Fibroblast of lung (primary cell): Measurements from ENCODE around the gene LHFPL2. TPM values are rescaled to one million over a fixed set of nuclear protein-coding genes. Genes with fewer than 3 reads are reported as not detected.

Source experiments
- DNase-seq, 2 donors: peaks; one replicate each; pipeline versions ENCODE4 v3.0.0 to v3.0.0-alpha.2; 2010; ENCODE audit warnings: low read depth in 2 of 2
- H2AFZ ChIP-seq: 2 replicates; pipeline ENCODE4 v1.5.1; 2012; ENCODE audit warnings: low read length, control low read depth, inconsistent platforms
- H3K27ac ChIP-seq: 2 replicates; pipeline ENCODE4 v1.5.1; 2011; ENCODE audit warnings: low read length, control low read depth; ENCODE audit not compliant: insufficient read depth
- H3K27me3 ChIP-seq: 2 replicates; pipeline ENCODE4 v1.5.1; 2011; ENCODE audit warnings: mild to moderate bottlenecking, low read length; ENCODE audit not compliant: control insufficient read depth, insufficient read depth
- H3K36me3 ChIP-seq: 2 replicates; pipeline ENCODE4 v1.5.1; 2011; ENCODE audit warnings: low read length; ENCODE audit not compliant: control insufficient read depth, insufficient read depth
- H3K4me1 ChIP-seq: 2 replicates; pipeline ENCODE4 v1.5.1; 2011; ENCODE audit warnings: low read length; ENCODE audit not compliant: control insufficient read depth, insufficient read depth; ENCODE audit errors: extremely low read depth
- H3K4me2 ChIP-seq: 2 replicates; pipeline ENCODE4 v1.5.1; 2011; ENCODE audit warnings: low read length, control low read depth; ENCODE audit not compliant: insufficient read depth; ENCODE audit errors: extremely low read depth
- H3K4me3 ChIP-seq, 4 experiments: fragments of 200-600 bp in 1 of 4; sonication (generic) in 1 of 4; replicated peaks in 1 of 4; 2 replicates each; pipeline ENCODE4 v1.5.1; 2011 to 2016; ENCODE audit warnings: low read length in 4 of 4, low read depth in 3 of 4, mild to moderate bottlenecking in 3 of 4, control low read depth in 2 of 4, inconsistent platforms in 1 of 4, mixed read lengths in 1 of 4; ENCODE audit not compliant: insufficient read depth in 1 of 4; ENCODE audit errors: control extremely low read depth in 1 of 4
- H3K79me2 ChIP-seq: 2 replicates; pipeline ENCODE4 v1.5.1; 2012; ENCODE audit warnings: mild to moderate bottlenecking, low read length, inconsistent platforms; ENCODE audit not compliant: control insufficient read depth, insufficient read depth
- H3K9ac ChIP-seq: 2 replicates; pipeline ENCODE4 v1.5.1; 2011; ENCODE audit warnings: mild to moderate bottlenecking, low read length, control low read depth; ENCODE audit not compliant: insufficient read depth
- H3K9me3 ChIP-seq: 2 replicates; pipeline ENCODE4 v1.5.1; 2012; ENCODE audit warnings: low read depth, low read length; ENCODE audit not compliant: control insufficient read depth, insufficient read depth
- H4K20me1 ChIP-seq: 2 replicates; pipeline ENCODE4 v1.5.1; 2011; ENCODE audit warnings: low read length; ENCODE audit not compliant: control insufficient read depth, insufficient read depth; ENCODE audit errors: extremely low read depth
- CTCF ChIP-seq, 2 donors: IDR thresholded peaks in 1 of 2; conservative IDR thresholded peaks in 1 of 2; 1 replicate in 1 of 2; 2 replicates in 1 of 2; pipeline ENCODE4 v1.5.1; 2011 to 2012; ENCODE audit warnings: low read length in 2 of 2, control low read depth in 1 of 2, inconsistent platforms in 1 of 2, low read depth in 1 of 2, mild to moderate bottlenecking in 1 of 2
- EZH2 ChIP-seq: IDR thresholded peaks from 2 replicates; pipeline ENCODE4 v1.5.1; 2012; ENCODE audit warnings: low read length, control low read depth, mild to moderate bottlenecking; ENCODE audit errors: missing control alignments
- polyA plus RNA-seq, 2 donors: library from polyadenylated mRNA; depleted of rRNA in 1 of 2; stranded (reverse) in 1 of 2; unstranded in 1 of 2; fragments of >200 nt; gene quantifications; 2 replicates each; pipeline ENCODE4 v1.2.1, GENCODE V29; 2011 to 2012; ENCODE audit warnings: missing spikeins in 1 of 2
- total RNA-seq: library from RNA; depleted of rRNA; stranded (reverse); fragments of >200 nt; gene quantifications from 2 replicates; pipeline ENCODE4 v1.2.1, GENCODE V29; 2014

Gene LHFPL2
- total and polyA plus RNA-seq, 2 donors (not counting 1 experiment from before 2014, with no cell fraction given), result 13.7 to 51.4 TPM

GRCh38 chr5:78649861-78650496, 1.4 kb upstream of the LHFPL2 start:
- Histone ChIP-seq H3K79me2 (peaks cover 20% of the 10 kb centered on the region), H3K27me3 (no peaks in the 10 kb centered on the region), H3K27ac (peak overlapping the region; percentile 15), H3K4me1 (peaks cover 11% of the 10 kb centered on the region), H3K4me2 (no peak overlapping the region), H3K4me3 (no peak overlapping the region), H3K9me3 (no peaks in the 10 kb centered on the region), H3K9ac (no peak overlapping the region), H3K36me3 (no peaks in the 10 kb centered on the region), H4K20me1 (no peaks in the 10 kb centered on the region), H2AFZ (no peak overlapping the region)
- peak; percentile 81 for DNase-seq
- TF ChIP-seq EZH2, result no peak
- TF ChIP-seq CTCF (conservative IDR thresholded peaks at IDR 0.05 in 1 of 2, IDR thresholded peaks at IDR 0.05 in 1 of 2; ENCODE audit: low read depth in 1 of 2, low read length in 2 of 2), result no peak

GRCh38 chr5:78649211-78649695, 681 bp upstream of the LHFPL2 start:
- Histone ChIP-seq H2AFZ (peak overlapping the region; percentile 34), H3K27ac (peak overlapping the region; percentile 90), H3K9me3 (no peaks in the 10 kb centered on the region), H3K79me2 (peaks cover 24% of the 10 kb centered on the region), H3K4me1 (peaks cover 11% of the 10 kb centered on the region), H3K36me3 (no peaks in the 10 kb centered on the region), H3K9ac (peak overlapping the region; percentile 89), H3K27me3 (no peaks in the 10 kb centered on the region), H3K4me2 (peak overlapping the region; percentile 83), H4K20me1 (no peaks in the 10 kb centered on the region), H3K4me3 (peak overlapping the region; percentile 48 to 89 (median 60))
- peak in 1 of 2 donors; percentile 47 for DNase-seq
- TF ChIP-seq EZH2 (no peak), CTCF (conservative IDR thresholded peaks at IDR 0.05 in 1 of 2, IDR thresholded peaks at IDR 0.05 in 1 of 2; ENCODE audit: low read depth in 1 of 2, low read length in 2 of 2) (no peak)

- Histone ChIP-seq H3K27me3 (no peaks in the 10 kb centered on the region), H3K36me3 (peaks cover under 1% of the 10 kb centered on the region), H3K4me3 (peak overlapping the region; percentile 70 to 90 (median 87)), H3K4me1 (peaks cover 9% of the 10 kb centered on the region), H3K9me3 (no peaks in the 10 kb centered on the region), H4K20me1 (no peaks in the 10 kb centered on the region), H3K27ac (peak overlapping the region; percentile 90), H3K9ac (peak overlapping the region; percentile 89), H2AFZ (peak overlapping the region; percentile 31), H3K79me2 (peaks cover 26% of the 10 kb centered on the region), H3K4me2 (peak overlapping the region; percentile 99)
- peak; percentile 7 to 12 for TF ChIP-seq CTCF (conservative IDR thresholded peaks at IDR 0.05 in 1 of 2, IDR thresholded peaks at IDR 0.05 in 1 of 2; ENCODE audit: low read depth in 1 of 2, low read length in 2 of 2)
- no peak for TF ChIP-seq EZH2
- DNase-seq, result peak; percentile 66 to 67
Measured at GRCh38 chr5:78647838-78648358, 674 bp downstream of the LHFPL2 start.
